Dendritic cell treated with granulocyte-macrophage colony-stimulating factor and Interleukin-4, amounts not matched to agents 40 ng/mL and 50 ng/mL, for 4 days (primary cell): ENCODE measurements around the gene LRP5.

ENCODE experiments used
- H3K27ac Mint-ChIP-seq: one replicate; pipeline ENCODE4 v1.8.0; 2022; ENCODE audit warnings: mild to moderate bottlenecking, mixed read lengths
- H3K27me3 Mint-ChIP-seq: one replicate; pipeline ENCODE4 v1.8.0; 2022; ENCODE audit warnings: mild to moderate bottlenecking, mixed read lengths
- H3K36me3 Mint-ChIP-seq: one replicate; pipeline ENCODE4 v1.8.0; 2022; ENCODE audit warnings: low read depth, mixed read lengths
- H3K4me1 Mint-ChIP-seq: one replicate; pipeline ENCODE4 v1.8.0; 2022; ENCODE audit warnings: low read depth, mixed read lengths
- H3K4me3 Mint-ChIP-seq: one replicate; pipeline ENCODE4 v1.8.0; 2022; ENCODE audit warnings: mild to moderate bottlenecking, moderate library complexity, mixed read lengths
- H3K9me3 Mint-ChIP-seq: one replicate; pipeline ENCODE4 v1.8.0; 2022; ENCODE audit warnings: mixed read lengths
- intact Hi-C: fragments of 100-400 bp; cut with micrococcal nuclease; formaldehyde crosslinking; loops from one replicate; pipeline ENCODE4 v1.15.0; 2022

Gene LRP5

GRCh38 chr11:68347345-68347744 is 35.0 kb downstream of the LRP5 start:
- Mint-ChIP-seq H3K36me3 (no peaks in the 10 kb centered on the region), H3K27ac (peak overlapping the region; percentile 50), H3K27me3 (peaks cover 17% of the 10 kb centered on the region), H3K4me3 (no peak overlapping the region), H3K4me1 (peaks cover 4% of the 10 kb centered on the region), H3K9me3 (peaks cover 7% of the 10 kb centered on the region)
- intact Hi-C loops, result no loop called here

DNA sequence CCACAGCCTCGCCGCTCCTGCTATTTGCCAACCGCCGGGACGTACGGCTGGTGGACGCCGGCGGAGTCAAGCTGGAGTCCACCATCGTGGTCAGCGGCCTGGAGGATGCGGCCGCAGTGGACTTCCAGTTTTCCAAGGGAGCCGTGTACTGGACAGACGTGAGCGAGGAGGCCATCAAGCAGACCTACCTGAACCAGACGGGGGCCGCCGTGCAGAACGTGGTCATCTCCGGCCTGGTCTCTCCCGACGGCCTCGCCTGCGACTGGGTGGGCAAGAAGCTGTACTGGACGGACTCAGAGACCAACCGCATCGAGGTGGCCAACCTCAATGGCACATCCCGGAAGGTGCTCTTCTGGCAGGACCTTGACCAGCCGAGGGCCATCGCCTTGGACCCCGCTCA is 35.5 kb downstream of the LRP5 start:
- Mint-ChIP-seq H3K27me3 (peaks cover 18% of the 10 kb centered on the region), H3K4me1 (no peaks in the 10 kb centered on the region), H3K9me3 (peaks cover 7% of the 10 kb centered on the region), H3K36me3 (no peaks in the 10 kb centered on the region), H3K27ac (no peak overlapping the region), H3K4me3 (no peak overlapping the region)
- intact Hi-C loops, result no loop called here

GRCh38 chr11:68349461-68350249 is 37.3 kb downstream of the LRP5 start:
- no peak overlapping the region for H3K27ac Mint-ChIP-seq

GRCh38 chr11:68350759-68351449 is 38.5 kb downstream of the LRP5 start:
- peaks cover 3% of the 10 kb centered on the region for H3K9me3 Mint-ChIP-seq
- H3K4me1 Mint-ChIP-seq, result no peaks in the 10 kb centered on the region
- H3K4me3 Mint-ChIP-seq, result no peak overlapping the region
- intact Hi-C loops, result no loop called here
- H3K27ac Mint-ChIP-seq, result no peak overlapping the region
- peaks cover 16% of the 10 kb centered on the region for H3K27me3 Mint-ChIP-seq
- no peaks in the 10 kb centered on the region for H3K36me3 Mint-ChIP-seq

More at GRCh38 chr11:68349461-68350249, 37.3 kb downstream of the LRP5 start:
- Mint-ChIP-seq H3K4me3 (no peak overlapping the region), H3K4me1 (no peaks in the 10 kb centered on the region), H3K27me3 (peaks cover 17% of the 10 kb centered on the region), H3K36me3 (no peaks in the 10 kb centered on the region), H3K9me3 (peaks cover 7% of the 10 kb centered on the region)
- intact Hi-C loops, result no loop called here

DNA sequence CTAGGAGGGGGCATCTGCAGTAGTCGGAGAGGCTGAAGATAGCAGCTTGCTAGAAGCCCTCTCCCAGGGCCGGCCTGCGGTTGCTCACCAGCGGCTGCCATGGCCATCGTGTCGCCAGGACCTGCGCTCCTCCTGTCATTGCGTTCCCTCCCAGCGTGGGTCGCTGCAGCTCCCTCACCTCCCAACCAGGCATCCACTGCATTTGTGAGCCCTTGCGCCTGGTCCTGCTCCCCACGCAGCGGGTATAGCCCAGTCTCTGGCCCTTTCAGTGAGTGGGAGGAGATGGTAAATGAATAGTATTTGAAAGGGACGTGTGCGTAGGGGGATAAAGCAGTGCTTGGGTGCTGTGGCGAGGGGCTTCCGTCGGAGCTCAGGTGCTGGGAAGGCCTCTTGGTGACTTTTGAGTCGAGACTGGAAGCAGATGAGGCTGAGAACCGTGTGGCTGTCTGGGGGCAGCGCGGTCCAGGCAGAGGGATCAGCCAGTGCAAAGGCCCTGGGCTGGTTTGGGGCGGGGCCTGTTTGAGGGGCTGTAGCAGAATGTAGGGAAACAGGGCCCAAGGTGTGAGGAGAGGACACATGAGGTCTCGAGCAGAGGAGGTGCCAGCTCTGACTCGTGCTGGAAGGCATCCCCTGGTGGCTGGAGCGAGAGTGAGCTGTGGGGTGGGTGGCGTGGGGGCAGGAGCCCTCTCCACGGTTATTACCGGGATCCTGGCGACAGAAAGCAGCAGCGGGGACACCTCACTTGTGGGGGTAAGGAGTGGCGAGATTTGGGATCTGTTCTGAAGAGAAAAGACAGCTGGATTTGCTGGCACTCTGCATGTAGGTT is 39.3 kb downstream of the LRP5 start:
- Mint-ChIP-seq H3K9me3 (no peaks in the 10 kb centered on the region), H3K27ac (no peak overlapping the region), H3K4me1 (no peaks in the 10 kb centered on the region), H3K36me3 (no peaks in the 10 kb centered on the region), H3K27me3 (peaks cover 19% of the 10 kb centered on the region), H3K4me3 (no peak overlapping the region)
- intact Hi-C loops, result no loop called here

DNA sequence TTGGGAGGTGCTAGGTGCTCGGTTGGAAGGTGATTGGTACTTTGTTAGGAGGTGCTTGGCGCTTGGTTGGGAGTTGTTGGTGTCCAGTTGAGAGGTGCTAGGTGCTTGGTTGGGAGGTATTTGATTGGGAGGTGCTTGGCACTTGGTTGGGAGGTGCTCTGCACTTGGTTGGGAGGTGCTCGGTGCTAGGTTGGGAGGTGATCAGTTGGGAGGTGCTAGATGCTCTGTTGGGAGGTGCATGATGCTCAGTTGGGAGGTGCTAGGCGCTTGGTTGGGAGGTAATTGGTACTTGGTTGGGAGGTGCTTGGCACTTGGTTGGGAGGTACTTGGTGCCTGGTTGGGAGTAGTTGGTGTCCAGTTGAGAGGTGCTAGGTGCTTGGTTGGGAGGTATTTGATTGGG is 40.2 kb downstream of the LRP5 start:
- peaks cover 16% of the 10 kb centered on the region for H3K27me3 Mint-ChIP-seq
- no peaks in the 10 kb centered on the region for H3K36me3 Mint-ChIP-seq
- no peaks in the 10 kb centered on the region for H3K4me1 Mint-ChIP-seq
- no peaks in the 10 kb centered on the region for H3K9me3 Mint-ChIP-seq
- no peak overlapping the region for H3K27ac Mint-ChIP-seq
- no peak overlapping the region for H3K4me3 Mint-ChIP-seq
- intact Hi-C loops, result no loop called here

DNA sequence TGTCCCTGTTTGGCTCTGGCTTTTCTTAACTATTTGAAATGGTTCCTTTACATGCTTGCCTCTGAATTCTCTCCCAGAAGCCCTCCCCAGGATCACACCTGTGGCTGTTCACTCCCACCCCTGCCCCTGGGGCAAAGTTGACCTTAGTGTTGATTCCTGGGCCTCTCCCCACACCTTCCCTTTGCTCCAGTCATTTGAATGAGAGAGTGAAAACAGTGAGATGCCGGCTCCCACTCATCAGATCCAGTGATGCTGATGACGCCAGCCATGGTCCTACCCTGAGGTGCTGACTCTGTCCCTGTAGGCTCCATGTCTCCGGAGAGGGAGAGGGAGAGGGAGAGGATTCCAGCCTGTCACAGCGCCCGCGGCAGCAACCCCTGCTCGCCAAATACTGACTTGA is 40.7 kb downstream of the LRP5 start:
- H3K4me3 Mint-ChIP-seq, result no peak overlapping the region
- H3K27ac Mint-ChIP-seq, result no peak overlapping the region
- no peaks in the 10 kb centered on the region for H3K9me3 Mint-ChIP-seq
- intact Hi-C loops, result no loop called here
- peaks cover 16% of the 10 kb centered on the region for H3K27me3 Mint-ChIP-seq
- no peaks in the 10 kb centered on the region for H3K4me1 Mint-ChIP-seq
- H3K36me3 Mint-ChIP-seq, result no peaks in the 10 kb centered on the region

- Mint-ChIP-seq H3K4me1 (no peaks in the 10 kb centered on the region), H3K36me3 (no peaks in the 10 kb centered on the region), H3K27me3 (peaks cover 16% of the 10 kb centered on the region), H3K27ac (no peak overlapping the region), H3K9me3 (no peaks in the 10 kb centered on the region), H3K4me3 (no peak overlapping the region)
- intact Hi-C loops, result no loop called here
Observed at GRCh38 chr11:68353669-68354068, 41.3 kb downstream of the LRP5 start.

GRCh38 chr11:68354148-68354872 is 41.9 kb downstream of the LRP5 start:
- H3K27ac Mint-ChIP-seq, result no peak overlapping the region
- no peaks in the 10 kb centered on the region for H3K36me3 Mint-ChIP-seq
- intact Hi-C loops, result no loop called here
- H3K27me3 Mint-ChIP-seq, result peaks cover 16% of the 10 kb centered on the region
- no peaks in the 10 kb centered on the region for H3K4me1 Mint-ChIP-seq
- no peak overlapping the region for H3K4me3 Mint-ChIP-seq
- no peaks in the 10 kb centered on the region for H3K9me3 Mint-ChIP-seq

- intact Hi-C loops, result no loop called here
- Mint-ChIP-seq H3K36me3 (no peaks in the 10 kb centered on the region), H3K4me3 (no peak overlapping the region), H3K9me3 (no peaks in the 10 kb centered on the region), H3K27ac (no peak overlapping the region), H3K4me1 (no peaks in the 10 kb centered on the region), H3K27me3 (peaks cover 16% of the 10 kb centered on the region)
Observed at GRCh38 chr11:68355471-68355870, 43.1 kb downstream of the LRP5 start.

DNA sequence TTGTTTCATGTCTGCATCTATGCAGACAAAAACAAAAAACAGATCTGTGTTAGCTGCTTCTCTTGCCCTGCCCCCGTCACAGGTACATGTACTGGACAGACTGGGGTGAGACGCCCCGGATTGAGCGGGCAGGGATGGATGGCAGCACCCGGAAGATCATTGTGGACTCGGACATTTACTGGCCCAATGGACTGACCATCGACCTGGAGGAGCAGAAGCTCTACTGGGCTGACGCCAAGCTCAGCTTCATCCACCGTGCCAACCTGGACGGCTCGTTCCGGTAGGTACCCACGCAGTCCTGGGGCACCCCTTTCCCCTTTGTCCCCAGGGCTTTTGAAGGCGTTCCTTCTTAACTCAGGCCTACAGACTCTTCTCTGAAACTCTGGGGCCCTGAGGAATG is 45.2 kb downstream of the LRP5 start:
- no peaks in the 10 kb centered on the region for H3K9me3 Mint-ChIP-seq
- no peak overlapping the region for H3K4me3 Mint-ChIP-seq

DNA sequence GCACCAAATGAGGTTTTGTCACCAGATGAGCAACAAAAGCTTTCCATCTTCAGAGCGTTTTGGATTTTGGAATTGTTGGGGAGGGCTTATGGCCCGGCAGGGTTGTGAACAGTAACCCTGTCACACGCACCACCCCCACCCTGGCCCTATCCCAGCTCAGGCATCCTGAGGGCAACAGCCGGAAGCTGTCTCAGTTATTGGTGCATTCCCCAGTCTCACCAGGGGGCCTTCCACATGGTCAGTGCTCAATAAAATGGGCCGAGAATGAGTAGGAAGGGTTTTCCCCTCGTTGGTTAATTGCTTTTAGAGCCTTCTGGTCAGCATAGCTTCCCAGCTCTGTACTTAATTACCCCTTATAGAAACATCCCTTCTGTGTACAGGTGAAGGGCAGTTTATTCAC is 46.0 kb downstream of the LRP5 start:
- Mint-ChIP-seq H3K27ac (no peak overlapping the region), H3K36me3 (no peaks in the 10 kb centered on the region), H3K27me3 (peaks cover 8% of the 10 kb centered on the region), H3K4me1 (no peaks in the 10 kb centered on the region), H3K4me3 (no peak overlapping the region), H3K9me3 (no peaks in the 10 kb centered on the region)
- intact Hi-C loops, result no loop called here

More for the DNA sequence above, 45.2 kb downstream of the LRP5 start:
- Mint-ChIP-seq H3K36me3 (no peaks in the 10 kb centered on the region), H3K27ac (no peak overlapping the region), H3K4me1 (no peaks in the 10 kb centered on the region), H3K27me3 (peaks cover 11% of the 10 kb centered on the region)
- intact Hi-C loops, result no loop called here

- intact Hi-C loops, result no loop called here
- Mint-ChIP-seq H3K27ac (no peak overlapping the region), H3K4me3 (no peak overlapping the region), H3K36me3 (no peaks in the 10 kb centered on the region), H3K4me1 (peaks cover 16% of the 10 kb centered on the region), H3K9me3 (no peaks in the 10 kb centered on the region), H3K27me3 (peaks cover 9% of the 10 kb centered on the region)
Observed at GRCh38 chr11:68361702-68362101, 49.3 kb downstream of the LRP5 start.
